GM12801 (cell line): Measurements from ENCODE around the gene AATF.

Source experiments
- TF ChIP-seq, protein P1 (sequence below): IDR thresholded peaks from one replicate; pipeline ENCODE4 v1.5.1; 2011; ENCODE audit warnings: control low read depth; ENCODE audit not compliant: insufficient read length; ENCODE audit errors: extremely low read depth

AATF gene, protein sequence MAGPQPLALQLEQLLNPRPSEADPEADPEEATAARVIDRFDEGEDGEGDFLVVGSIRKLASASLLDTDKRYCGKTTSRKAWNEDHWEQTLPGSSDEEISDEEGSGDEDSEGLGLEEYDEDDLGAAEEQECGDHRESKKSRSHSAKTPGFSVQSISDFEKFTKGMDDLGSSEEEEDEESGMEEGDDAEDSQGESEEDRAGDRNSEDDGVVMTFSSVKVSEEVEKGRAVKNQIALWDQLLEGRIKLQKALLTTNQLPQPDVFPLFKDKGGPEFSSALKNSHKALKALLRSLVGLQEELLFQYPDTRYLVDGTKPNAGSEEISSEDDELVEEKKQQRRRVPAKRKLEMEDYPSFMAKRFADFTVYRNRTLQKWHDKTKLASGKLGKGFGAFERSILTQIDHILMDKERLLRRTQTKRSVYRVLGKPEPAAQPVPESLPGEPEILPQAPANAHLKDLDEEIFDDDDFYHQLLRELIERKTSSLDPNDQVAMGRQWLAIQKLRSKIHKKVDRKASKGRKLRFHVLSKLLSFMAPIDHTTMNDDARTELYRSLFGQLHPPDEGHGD

DNA sequence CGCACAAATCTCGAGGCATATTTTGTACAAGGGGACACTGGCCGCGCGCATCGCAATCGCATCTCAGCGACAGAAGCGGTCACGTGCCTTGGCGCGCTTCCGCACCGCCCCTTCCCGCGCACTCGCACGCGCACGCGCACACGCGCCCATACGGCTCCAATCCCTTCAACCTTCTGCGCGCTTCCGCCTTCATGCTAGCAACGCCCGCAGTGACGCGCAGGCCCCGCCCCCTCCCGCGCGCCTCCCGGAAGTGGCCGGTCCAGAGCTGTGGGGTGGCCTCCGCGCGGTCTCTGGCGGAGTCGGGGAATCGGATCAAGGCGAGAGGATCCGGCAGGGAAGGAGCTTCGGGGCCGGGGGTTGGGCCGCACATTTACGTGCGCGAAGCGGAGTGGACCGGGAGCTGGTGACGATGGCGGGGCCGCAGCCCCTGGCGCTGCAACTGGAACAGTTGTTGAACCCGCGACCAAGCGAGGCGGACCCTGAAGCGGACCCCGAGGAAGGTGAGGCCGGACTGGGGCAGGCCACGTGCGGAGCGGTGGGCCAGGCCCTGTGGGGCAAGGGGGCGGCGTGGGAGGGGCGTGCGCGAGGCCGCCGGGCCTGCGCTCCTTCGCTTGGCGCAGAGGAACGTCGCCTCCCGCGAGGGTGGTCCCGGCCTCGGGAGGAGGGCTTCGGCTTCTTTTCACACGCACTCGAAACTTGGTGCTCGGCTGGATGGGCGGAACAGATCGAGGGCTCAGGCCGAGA lies at the start of gene AATF:
Gene AATF (plus strand): TSS at position 238 of the 744 bp plus-strand sequence. CDS start 172 bp downstream, at position 410.
- TF ChIP-seq, protein P1, sequence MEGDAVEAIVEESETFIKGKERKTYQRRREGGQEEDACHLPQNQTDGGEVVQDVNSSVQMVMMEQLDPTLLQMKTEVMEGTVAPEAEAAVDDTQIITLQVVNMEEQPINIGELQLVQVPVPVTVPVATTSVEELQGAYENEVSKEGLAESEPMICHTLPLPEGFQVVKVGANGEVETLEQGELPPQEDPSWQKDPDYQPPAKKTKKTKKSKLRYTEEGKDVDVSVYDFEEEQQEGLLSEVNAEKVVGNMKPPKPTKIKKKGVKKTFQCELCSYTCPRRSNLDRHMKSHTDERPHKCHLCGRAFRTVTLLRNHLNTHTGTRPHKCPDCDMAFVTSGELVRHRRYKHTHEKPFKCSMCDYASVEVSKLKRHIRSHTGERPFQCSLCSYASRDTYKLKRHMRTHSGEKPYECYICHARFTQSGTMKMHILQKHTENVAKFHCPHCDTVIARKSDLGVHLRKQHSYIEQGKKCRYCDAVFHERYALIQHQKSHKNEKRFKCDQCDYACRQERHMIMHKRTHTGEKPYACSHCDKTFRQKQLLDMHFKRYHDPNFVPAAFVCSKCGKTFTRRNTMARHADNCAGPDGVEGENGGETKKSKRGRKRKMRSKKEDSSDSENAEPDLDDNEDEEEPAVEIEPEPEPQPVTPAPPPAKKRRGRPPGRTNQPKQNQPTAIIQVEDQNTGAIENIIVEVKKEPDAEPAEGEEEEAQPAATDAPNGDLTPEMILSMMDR: no peak

DNA sequence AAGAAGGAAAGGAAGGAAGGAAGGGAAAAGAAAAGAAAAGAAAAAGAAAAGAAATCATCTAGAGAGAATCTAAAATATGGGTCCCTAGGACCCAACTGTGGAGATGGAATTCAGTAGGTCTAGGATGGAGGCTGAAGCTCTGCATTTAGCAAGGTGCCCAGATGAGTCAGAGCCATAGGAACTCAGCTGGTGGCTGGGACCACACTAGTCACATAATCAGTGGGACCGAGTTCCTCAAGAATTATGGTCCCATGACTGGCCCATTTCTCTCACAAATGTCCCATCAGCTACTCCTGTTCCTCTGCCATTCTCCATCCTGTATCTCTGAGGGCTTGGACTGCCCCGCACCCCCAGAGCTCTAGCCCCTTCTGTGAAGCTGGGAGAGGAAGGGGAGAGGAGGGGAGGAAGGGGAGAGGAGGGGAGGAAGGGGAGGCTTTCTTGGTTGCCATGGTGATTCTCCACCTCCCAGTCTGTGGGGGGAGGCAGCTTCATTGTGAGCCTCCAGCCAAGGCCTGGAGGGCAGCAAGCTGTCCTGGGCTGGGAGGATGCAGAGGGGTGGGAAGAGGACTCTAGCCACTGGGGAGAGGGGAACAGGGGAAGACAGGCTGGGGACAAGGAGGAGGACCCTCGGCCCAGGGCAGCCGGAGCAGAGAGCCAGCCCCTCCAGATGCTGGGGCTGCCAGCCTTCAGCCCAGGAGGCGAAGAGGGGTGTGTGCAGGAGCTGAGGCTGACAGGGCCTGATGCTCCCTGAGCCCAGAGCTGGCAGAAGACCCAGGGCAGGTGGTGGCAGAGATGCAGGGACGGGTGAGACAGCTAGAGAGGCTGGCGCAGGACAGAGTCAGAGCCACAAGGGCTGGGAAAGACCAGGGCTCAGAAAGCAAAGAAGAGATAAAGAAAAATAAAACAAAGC lies 49.2 kb upstream of the AATF start:
- TF ChIP-seq, protein P1: no peak

DNA sequence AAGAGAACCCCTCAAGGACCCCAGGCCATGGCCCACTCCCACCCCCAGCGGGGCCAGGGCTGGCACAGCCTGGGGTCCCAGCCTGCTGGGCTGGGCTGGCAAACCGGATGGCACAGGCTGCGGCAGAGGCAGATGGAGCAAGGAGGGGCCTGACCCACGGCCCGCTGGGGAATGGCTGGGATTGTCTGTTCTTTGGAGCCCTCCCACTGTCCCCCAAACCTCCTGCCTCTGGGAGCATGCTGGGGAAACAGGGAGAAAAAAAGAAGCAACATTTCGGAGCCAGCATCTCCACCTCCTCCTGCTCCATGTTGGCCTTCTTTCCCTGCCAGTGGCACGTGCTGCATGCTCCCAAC lies 48.6 kb upstream of the AATF start:
- TF ChIP-seq, protein P1: no peak

DNA sequence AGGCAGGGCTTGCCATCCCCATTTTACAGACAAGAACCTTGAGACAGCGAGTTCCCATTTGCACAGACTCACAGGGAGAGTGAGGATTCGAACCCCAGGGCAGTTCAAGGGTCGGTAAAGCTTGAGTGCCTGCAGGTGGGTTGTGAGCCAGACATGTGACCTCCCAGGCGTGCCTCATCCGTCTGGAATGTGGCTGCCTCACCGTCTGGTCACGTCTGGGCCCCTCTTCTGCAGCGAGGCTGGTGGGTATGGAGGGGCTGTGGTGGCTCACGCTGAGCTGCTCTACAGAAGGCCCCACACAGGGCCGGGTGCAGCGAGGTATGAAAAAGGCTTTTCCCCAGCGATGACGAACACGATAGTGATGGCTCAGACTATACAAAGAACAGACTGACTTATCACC lies 47.2 kb upstream of the AATF start:
- TF ChIP-seq, protein P1: no peak

DNA sequence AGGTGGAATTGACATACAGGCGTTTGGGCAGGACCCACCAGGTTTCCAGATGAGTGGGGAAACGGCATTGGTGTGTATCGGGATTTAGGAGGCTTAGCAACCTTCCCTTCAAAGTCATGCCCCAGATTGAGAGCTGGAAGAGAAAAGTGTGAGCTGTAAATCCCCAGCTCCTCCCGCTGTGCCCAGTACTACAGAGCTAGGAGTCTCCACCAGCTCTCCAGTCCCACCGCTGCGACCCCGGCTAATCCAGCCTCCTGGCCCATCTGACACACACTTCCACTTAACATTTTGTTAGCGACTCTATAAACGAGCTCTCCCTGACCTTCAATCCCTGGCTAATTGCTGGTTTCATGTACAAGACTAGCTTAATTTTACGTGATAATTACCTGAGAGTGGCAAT lies 41.3 kb upstream of the AATF start:
- TF ChIP-seq, protein P1: no peak

DNA sequence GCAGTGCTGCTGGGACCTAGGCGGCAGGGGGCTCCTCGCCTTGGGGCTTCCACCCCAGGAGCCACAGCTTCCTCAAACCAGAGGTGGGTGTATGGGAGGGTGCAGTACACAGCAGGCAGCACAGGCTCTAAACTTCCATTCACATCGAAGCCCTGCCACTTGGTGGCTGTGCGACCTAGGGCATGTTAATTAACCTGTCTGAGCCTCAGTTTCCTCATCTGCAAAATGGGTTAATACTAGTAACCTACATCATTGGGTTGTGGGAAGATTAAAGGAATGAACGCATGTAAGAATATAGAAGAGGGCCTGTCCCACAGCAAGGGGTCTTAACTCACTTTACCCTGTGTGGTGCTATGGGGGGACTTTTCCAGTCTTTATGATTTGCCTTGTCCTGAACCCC lies 38.2 kb upstream of the AATF start:
- TF ChIP-seq, protein P1: no peak
